ENCODE data around the gene BAZ2B.
A peak's percentile ranks its signal among the peaks of the same experiment; 100 is the strongest.

BAZ2B gene

GRCh38 chr2:159614534-159615366, 1.6 kb downstream of the BAZ2B start:
- peak; percentile 6 for FAIRE-seq

- peak; percentile 47 for FAIRE-seq
Measured at GRCh38 chr2:159613651-159614285, 2.6 kb downstream of the BAZ2B start.

- FAIRE-seq, result peak; percentile 54
Measured at GRCh38 chr2:159613091-159613490, 3.3 kb downstream of the BAZ2B start.

- FAIRE-seq, result no peak
Measured at GRCh38 chr2:159612255-159612901, 4.0 kb downstream of the BAZ2B start.

- FAIRE-seq, result no peak
Measured at GRCh38 chr2:159609811-159610549, 6.4 kb downstream of the BAZ2B start.

- FAIRE-seq, result no peak
Measured at GRCh38 chr2:159608723-159609308, 7.5 kb downstream of the BAZ2B start.

GRCh38 chr2:159608108-159608507, 8.2 kb downstream of the BAZ2B start:
- no peak for FAIRE-seq

- no peak for FAIRE-seq
Measured at GRCh38 chr2:159606287-159606686, 10.1 kb downstream of the BAZ2B start.

GRCh38 chr2:159605441-159606178, 10.7 kb downstream of the BAZ2B start:
- no peak for FAIRE-seq

GRCh38 chr2:159604159-159604558, 12.2 kb downstream of the BAZ2B start:
- no peak for FAIRE-seq

GRCh38 chr2:159600752-159601151, 15.6 kb downstream of the BAZ2B start:
- FAIRE-seq, result no peak

GRCh38 chr2:159595410-159596046, 20.8 kb downstream of the BAZ2B start:
- FAIRE-seq, result no peak

GRCh38 chr2:159592441-159592840, 23.9 kb downstream of the BAZ2B start:
- no peak for FAIRE-seq

- FAIRE-seq, result no peak
Measured at GRCh38 chr2:159591221-159591620, 25.1 kb downstream of the BAZ2B start.

- no peak for FAIRE-seq
Measured at GRCh38 chr2:159589286-159589685, 27.1 kb downstream of the BAZ2B start.

GRCh38 chr2:159586034-159586433, 30.3 kb downstream of the BAZ2B start:
- FAIRE-seq, result peak; percentile 25

- no peak for FAIRE-seq
Measured at GRCh38 chr2:159585622-159586021, 30.7 kb downstream of the BAZ2B start.

- no peak for FAIRE-seq
Measured at GRCh38 chr2:159584796-159585195, 31.6 kb downstream of the BAZ2B start.

GRCh38 chr2:159573846-159574606, 42.3 kb downstream of the BAZ2B start:
- FAIRE-seq, result no peak

- no peak for FAIRE-seq
Measured at GRCh38 chr2:159573294-159573693, 43.1 kb downstream of the BAZ2B start.

- no peak for FAIRE-seq
Measured at GRCh38 chr2:159572459-159572858, 43.9 kb downstream of the BAZ2B start.
